HepG2 (cell line): ENCODE results near the gene COL18A1. TPM values are rescaled to one million over a fixed set of nuclear protein-coding genes. Genes with fewer than 3 reads are reported as not detected.

Source experiments
- ELF3 ChIP-seq: IDR thresholded peaks from 2 replicates; pipeline ENCODE4 v1.6.1; 2016; ENCODE audit warnings: missing genetic modification reagents, missing compliant biosample characterization
- KDM5B ChIP-seq: sonication (generic); formaldehyde crosslinking; IDR thresholded peaks from 2 replicates; pipeline ENCODE4 v1.4.0; 2020; ENCODE audit warnings: missing genetic modification reagents, mild to moderate bottlenecking, borderline replicate concordance
- KLF16 ChIP-seq, 2 experiments: sonication (generic) in 1 of 2; formaldehyde crosslinking in 1 of 2; IDR thresholded peaks; 2 replicates each; pipeline versions ENCODE4 v1.6.1 to v1.8.0; 2016 to 2023; ENCODE audit warnings: missing genetic modification reagents in 2 of 2, missing compliant biosample characterization in 1 of 2
- MED1 ChIP-seq: sonication (generic); formaldehyde crosslinking; IDR thresholded peaks from 2 replicates; pipeline ENCODE4 v1.4.0; 2020; ENCODE audit warnings: missing genetic modification reagents
- MTA1 ChIP-seq: sonication (generic); formaldehyde crosslinking; IDR thresholded peaks from 2 replicates; pipeline ENCODE4 v1.4.0; 2020; ENCODE audit warnings: missing genetic modification reagents, mild to moderate bottlenecking, borderline replicate concordance
- NKX3-1 ChIP-seq: sonication (generic); formaldehyde crosslinking; IDR thresholded peaks from 2 replicates; pipeline ENCODE4 v1.5.0; 2020; ENCODE audit warnings: missing genetic modification reagents
- NONO ChIP-seq, 2 experiments: fragments of 450-650 bp in 1 of 2; sonication (generic) in 1 of 2; formaldehyde crosslinking in 1 of 2; IDR thresholded peaks in 1 of 2; conservative IDR thresholded peaks in 1 of 2; 2 replicates each; pipeline versions ENCODE4 v1.6.1 to v1.8.0; 2017 to 2022; ENCODE audit warnings: mild to moderate bottlenecking in 1 of 2, missing genetic modification reagents in 1 of 2, moderate library complexity in 1 of 2
- SIX4 ChIP-seq: sonication (generic); formaldehyde crosslinking; IDR thresholded peaks from 2 replicates; pipeline ENCODE4 v1.4.0; 2020; ENCODE audit warnings: missing genetic modification reagents
- SRF ChIP-seq: IDR thresholded peaks from 2 replicates; pipeline ENCODE4 v1.6.1; 2011; ENCODE audit warnings: mild to moderate bottlenecking, low read depth, low read length, moderate library complexity
- SRSF4 ChIP-seq: fragments of 200-400 bp; formaldehyde crosslinking; IDR thresholded peaks from one replicate; pipeline ENCODE4 v1.6.1; 2018; ENCODE audit warnings: mild to moderate bottlenecking, low read depth, low read length, moderate library complexity; ENCODE audit not compliant: poor library complexity, severe bottlenecking
- TARDBP ChIP-seq: sonication (generic); formaldehyde crosslinking; IDR thresholded peaks from 2 replicates; pipeline ENCODE4 v1.8.0; 2022; ENCODE audit warnings: mild to moderate bottlenecking, missing genetic modification reagents
- ZBTB38 ChIP-seq: sonication (generic); formaldehyde crosslinking; IDR thresholded peaks from 2 replicates; pipeline ENCODE4 v1.5.1; 2020; ENCODE audit warnings: mild to moderate bottlenecking, missing genetic modification reagents
- ZNF264 ChIP-seq: sonication (generic); formaldehyde crosslinking; IDR thresholded peaks from 2 replicates; pipeline ENCODE4 v1.4.0; 2020; ENCODE audit warnings: missing genetic modification reagents
- ZNF350 ChIP-seq: sonication (generic); formaldehyde crosslinking; IDR thresholded peaks from 2 replicates; pipeline ENCODE4 v1.4.0; 2020; ENCODE audit warnings: mild to moderate bottlenecking, low read depth, missing genetic modification reagents, borderline replicate concordance
- ZNF652 ChIP-seq: IDR thresholded peaks from 2 replicates; pipeline ENCODE4 v1.6.1; 2016; ENCODE audit warnings: low read depth, borderline replicate concordance
- ZNF83 ChIP-seq: sonication (generic); formaldehyde crosslinking; IDR thresholded peaks from 2 replicates; pipeline ENCODE4 v1.4.0; 2020; ENCODE audit warnings: missing genetic modification reagents, mild to moderate bottlenecking, borderline replicate concordance
- polyA plus RNA-seq, 8 experiments: library from polyadenylated mRNA; depleted of rRNA in 3 of 8; stranded (reverse) in 7 of 8; unstranded in 1 of 8; fragments of >200 nt; fragmentation: Illumina TruSeq in 4 of 8; extraction: Trizol in 4 of 8; gene quantifications; 2 replicates each; pipeline versions ENCODE4 v1.2.1 to v1.2.3, GENCODE V29; 2011 to 2016; ENCODE audit warnings: low read depth in 4 of 8, missing spikeins in 1 of 8, mixed read lengths in 1 of 8; ENCODE audit not compliant: insufficient read depth in 1 of 8
- total RNA-seq, 5 experiments: library from RNA; depleted of rRNA; stranded (reverse); fragments of >200 nt; fragmentation: Illumina TruSeq; extraction: Trizol; gene quantifications; 2 replicates each; pipeline ENCODE4 v1.2.3, GENCODE V29; 2016; ENCODE audit warnings: low read depth in 1 of 5
- TF ChIP-seq, protein P1 (sequence below): sonication (generic); formaldehyde crosslinking; conservative IDR thresholded peaks from 2 replicates; pipeline ENCODE4 v1.8.0; 2022; ENCODE audit warnings: mild to moderate bottlenecking, moderate library complexity, missing genetic modification reagents
- TF ChIP-seq, protein P2 (sequence below): sonication (generic); formaldehyde crosslinking; IDR thresholded peaks from 2 replicates; pipeline ENCODE4 v1.5.0; 2020; ENCODE audit warnings: missing genetic modification reagents
- TF ChIP-seq, protein P3 (sequence below): sonication (generic); formaldehyde crosslinking; IDR thresholded peaks from 2 replicates; pipeline ENCODE4 v1.4.0; 2020; ENCODE audit warnings: missing genetic modification reagents, borderline replicate concordance

Gene COL18A1
- total and polyA plus RNA-seq, 2 of the 13 experiments (the other 11 are each of a cell fraction or from before 2014, with no cell fraction given): 79.0 to 102 TPM

GRCh38 chr21:45439161-45439872 lies 34.4 kb downstream of the COL18A1 start (continued):
- no peak for TF ChIP-seq SIX4 (CRISPR knock-in tag)
- 0 out of 2 replicates have a peak, but pooled peaks have one; percentile 43 for TF ChIP-seq NKX3-1 (CRISPR knock-in tag)
- TF ChIP-seq, protein P1, sequence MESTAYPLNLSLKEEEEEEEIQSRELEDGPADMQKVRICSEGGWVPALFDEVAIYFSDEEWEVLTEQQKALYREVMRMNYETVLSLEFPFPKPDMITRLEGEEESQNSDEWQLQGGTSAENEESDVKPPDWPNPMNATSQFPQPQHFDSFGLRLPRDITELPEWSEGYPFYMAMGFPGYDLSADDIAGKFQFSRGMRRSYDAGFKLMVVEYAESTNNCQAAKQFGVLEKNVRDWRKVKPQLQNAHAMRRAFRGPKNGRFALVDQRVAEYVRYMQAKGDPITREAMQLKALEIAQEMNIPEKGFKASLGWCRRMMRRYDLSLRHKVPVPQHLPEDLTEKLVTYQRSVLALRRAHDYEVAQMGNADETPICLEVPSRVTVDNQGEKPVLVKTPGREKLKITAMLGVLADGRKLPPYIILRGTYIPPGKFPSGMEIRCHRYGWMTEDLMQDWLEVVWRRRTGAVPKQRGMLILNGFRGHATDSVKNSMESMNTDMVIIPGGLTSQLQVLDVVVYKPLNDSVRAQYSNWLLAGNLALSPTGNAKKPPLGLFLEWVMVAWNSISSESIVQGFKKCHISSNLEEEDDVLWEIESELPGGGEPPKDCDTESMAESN (CRISPR knock-in tag): peak; percentile 41; the same call in 1 of the 2 replicates
- 0 out of 2 replicates have a peak, but pooled peaks have one; percentile 25 for TF ChIP-seq ZNF264 (CRISPR knock-in tag)
- TF ChIP-seq ZNF652 (CRISPR knock-in tag): no peak
- peak; percentile 47 for TF ChIP-seq ELF3 (CRISPR knock-in tag)
- TF ChIP-seq ZNF350 (CRISPR knock-in tag): peak; percentile 53; the same call in 1 of the 2 replicates
- no peak for TF ChIP-seq SRF
- peak; percentile 70 for TF ChIP-seq MED1 (CRISPR knock-in tag)
- no peak for TF ChIP-seq SRSF4
- TF ChIP-seq, protein P2, sequence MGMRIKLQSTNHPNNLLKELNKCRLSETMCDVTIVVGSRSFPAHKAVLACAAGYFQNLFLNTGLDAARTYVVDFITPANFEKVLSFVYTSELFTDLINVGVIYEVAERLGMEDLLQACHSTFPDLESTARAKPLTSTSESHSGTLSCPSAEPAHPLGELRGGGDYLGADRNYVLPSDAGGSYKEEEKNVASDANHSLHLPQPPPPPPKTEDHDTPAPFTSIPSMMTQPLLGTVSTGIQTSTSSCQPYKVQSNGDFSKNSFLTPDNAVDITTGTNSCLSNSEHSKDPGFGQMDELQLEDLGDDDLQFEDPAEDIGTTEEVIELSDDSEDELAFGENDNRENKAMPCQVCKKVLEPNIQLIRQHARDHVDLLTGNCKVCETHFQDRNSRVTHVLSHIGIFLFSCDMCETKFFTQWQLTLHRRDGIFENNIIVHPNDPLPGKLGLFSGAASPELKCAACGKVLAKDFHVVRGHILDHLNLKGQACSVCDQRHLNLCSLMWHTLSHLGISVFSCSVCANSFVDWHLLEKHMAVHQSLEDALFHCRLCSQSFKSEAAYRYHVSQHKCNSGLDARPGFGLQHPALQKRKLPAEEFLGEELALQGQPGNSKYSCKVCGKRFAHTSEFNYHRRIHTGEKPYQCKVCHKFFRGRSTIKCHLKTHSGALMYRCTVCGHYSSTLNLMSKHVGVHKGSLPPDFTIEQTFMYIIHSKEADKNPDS (CRISPR knock-in tag): no peak
- TF ChIP-seq NONO (IDR thresholded peaks at IDR 0.05): no peak
- TF ChIP-seq NONO (CRISPR knock-in tag; conservative IDR thresholded peaks at IDR 0.05): 0 out of 2 replicates have a peak, but pooled peaks have one; percentile 59
- TF ChIP-seq, protein P3, sequence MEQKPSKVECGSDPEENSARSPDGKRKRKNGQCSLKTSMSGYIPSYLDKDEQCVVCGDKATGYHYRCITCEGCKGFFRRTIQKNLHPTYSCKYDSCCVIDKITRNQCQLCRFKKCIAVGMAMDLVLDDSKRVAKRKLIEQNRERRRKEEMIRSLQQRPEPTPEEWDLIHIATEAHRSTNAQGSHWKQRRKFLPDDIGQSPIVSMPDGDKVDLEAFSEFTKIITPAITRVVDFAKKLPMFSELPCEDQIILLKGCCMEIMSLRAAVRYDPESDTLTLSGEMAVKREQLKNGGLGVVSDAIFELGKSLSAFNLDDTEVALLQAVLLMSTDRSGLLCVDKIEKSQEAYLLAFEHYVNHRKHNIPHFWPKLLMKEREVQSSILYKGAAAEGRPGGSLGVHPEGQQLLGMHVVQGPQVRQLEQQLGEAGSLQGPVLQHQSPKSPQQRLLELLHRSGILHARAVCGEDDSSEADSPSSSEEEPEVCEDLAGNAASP (CRISPR knock-in tag): peak; percentile 47; the same call in 1 of the 2 replicates
- TF ChIP-seq ZBTB38: peak; percentile 92
- no peak for TF ChIP-seq ZNF83
- TF ChIP-seq MTA1 (CRISPR knock-in tag): peak; percentile 81
- TF ChIP-seq KLF16 (CRISPR knock-in tag; IDR thresholded peaks at IDR 0.05): peak in 1 of 2 experiments; percentile 59; a peak in 1 of 4 replicates
- no peak; the same call in 1 of the 2 replicates for TF ChIP-seq KDM5B (CRISPR knock-in tag)
- TF ChIP-seq TARDBP (CRISPR knock-in tag): peak; percentile 35; the same call in 1 of the 2 replicates
